Measurements from ENCODE around the gene PITPNC1.
"Not testable (repeated sequence)": the region's sequence is repeated elsewhere in the genome, so short reads cannot be mapped to it uniquely, and the experiment has no call there.

PITPNC1 gene

GRCh38 chr17:67461228-67461780 lies 84.2 kb downstream of the PITPNC1 start:
- DNase-seq (ENCODE audit: low read depth) = no peak

GRCh38 chr17:67461876-67462275 lies 84.8 kb downstream of the PITPNC1 start:
- no peak for DNase-seq (ENCODE audit: low read depth)

- DNase-seq (ENCODE audit: low read depth) = no peak
Measured at GRCh38 chr17:67466251-67466796, 89.2 kb downstream of the PITPNC1 start.

- DNase-seq (ENCODE audit: low read depth) = no peak
Measured at GRCh38 chr17:67467500-67468455, 90.7 kb downstream of the PITPNC1 start.

- no peak for DNase-seq (ENCODE audit: low read depth)
Measured at GRCh38 chr17:67469208-67469980, 92.3 kb downstream of the PITPNC1 start.

- DNase-seq (ENCODE audit: low read depth) = no peak
Measured at GRCh38 chr17:67470163-67470562, 93.1 kb downstream of the PITPNC1 start.

GRCh38 chr17:67471118-67471517 lies 94.0 kb downstream of the PITPNC1 start:
- DNase-seq (ENCODE audit: low read depth) = no peak

GRCh38 chr17:67472606-67473005 lies 95.5 kb downstream of the PITPNC1 start:
- DNase-seq (ENCODE audit: low read depth) = not testable (repeated sequence)

- DNase-seq (ENCODE audit: low read depth) = no peak
Measured at GRCh38 chr17:67474081-67474661, 97.1 kb downstream of the PITPNC1 start.

- peak; percentile 81 for DNase-seq (ENCODE audit: low read depth)
Measured at GRCh38 chr17:67475161-67475937, 98.3 kb downstream of the PITPNC1 start.

GRCh38 chr17:67476787-67477335 lies 99.8 kb downstream of the PITPNC1 start:
- DNase-seq (ENCODE audit: low read depth) = no peak

GRCh38 chr17:67477687-67478086 lies 100.6 kb downstream of the PITPNC1 start:
- no peak for DNase-seq (ENCODE audit: low read depth)

- DNase-seq (ENCODE audit: low read depth) = no peak
Measured at GRCh38 chr17:67478401-67479041, 101.4 kb downstream of the PITPNC1 start.

- no peak for DNase-seq (ENCODE audit: low read depth)
Measured at GRCh38 chr17:67479148-67479547, 102.1 kb downstream of the PITPNC1 start.

GRCh38 chr17:67480959-67481358 lies 103.9 kb downstream of the PITPNC1 start:
- DNase-seq (ENCODE audit: low read depth) = not testable (repeated sequence)

- DNase-seq (ENCODE audit: low read depth) = no peak
Measured at GRCh38 chr17:67481808-67482207, 104.7 kb downstream of the PITPNC1 start.

- DNase-seq (ENCODE audit: low read depth) = no peak
Measured at GRCh38 chr17:67482764-67483163, 105.7 kb downstream of the PITPNC1 start.

GRCh38 chr17:67484261-67484660 lies 107.2 kb downstream of the PITPNC1 start:
- no peak for DNase-seq (ENCODE audit: low read depth)

- DNase-seq (ENCODE audit: low read depth) = no peak
Measured at GRCh38 chr17:67485666-67486065, 108.6 kb downstream of the PITPNC1 start.

GRCh38 chr17:67487506-67487905 lies 110.4 kb downstream of the PITPNC1 start:
- no peak for DNase-seq (ENCODE audit: low read depth)

Measured in stimulated activated CD8-positive, alpha-beta memory T cell treated with anti-CD3 and anti-CD28 coated beads, Interleukin-15, amount 100 ng/mL, for 1 hour (primary cell).